ENCODE results near the gene PXK.

PXK gene

GRCh38 chr3:58466899-58467563 lies 134.3 kb downstream of the PXK start:
- DNase-seq (ENCODE audit: low spot score): no peak

GRCh38 chr3:58469096-58469495 lies 136.4 kb downstream of the PXK start:
- DNase-seq (ENCODE audit: low spot score): no peak

GRCh38 chr3:58470363-58471024 lies 137.8 kb downstream of the PXK start:
- DNase-seq (ENCODE audit: low spot score): no peak

GRCh38 chr3:58471025-58471887 lies 138.6 kb downstream of the PXK start:
- no peak for DNase-seq (ENCODE audit: low spot score)

- DNase-seq (ENCODE audit: low spot score): no peak
These were observed 140.6 kb downstream of the PXK start for GRCh38 chr3:58473275-58473674.

- peak; percentile 52 for DNase-seq (ENCODE audit: low spot score)
These were observed 141.7 kb downstream of the PXK start for GRCh38 chr3:58474348-58474911.

- DNase-seq (ENCODE audit: low spot score): peak; percentile 34
These were observed 142.4 kb downstream of the PXK start for GRCh38 chr3:58474967-58475578.

Data from germinal center (tissue), 1 donor.